Stimulated activated CD8-positive, alpha-beta memory T cell treated with anti-CD3 and anti-CD28 coated beads, Interleukin-4, amount 100 ng/mL, for 4 hours (primary cell): ENCODE results near the gene CBLB.

Source experiments
- DNase-seq, 2 donors: peaks; one replicate each; pipeline ENCODE4 v3.0.0-alpha.2; 2020; ENCODE audit warnings: low read depth in 2 of 2, low spot score in 1 of 2

CBLB gene

GRCh38 chr3:105715372-105715771 lies 153.4 kb downstream of the CBLB start:
- no peak for DNase-seq

- no peak for DNase-seq
Observed at GRCh38 chr3:105714453-105714852, 154.4 kb downstream of the CBLB start.

GRCh38 chr3:105708980-105709379 lies 159.8 kb downstream of the CBLB start:
- DNase-seq = no peak

GRCh38 chr3:105707009-105707408 lies 161.8 kb downstream of the CBLB start:
- no peak for DNase-seq

- no peak for DNase-seq
Observed at GRCh38 chr3:105704726-105705410, 163.9 kb downstream of the CBLB start.

- DNase-seq = no peak
Observed at GRCh38 chr3:105700575-105700974, 168.2 kb downstream of the CBLB start.

- no peak for DNase-seq
Observed at GRCh38 chr3:105691633-105692032, 177.2 kb downstream of the CBLB start.

- no peak for DNase-seq
Observed at GRCh38 chr3:105691053-105691452, 177.8 kb downstream of the CBLB start.

- DNase-seq = no peak
Observed at GRCh38 chr3:105688821-105689220, 180.0 kb downstream of the CBLB start.

- no peak for DNase-seq
Observed at GRCh38 chr3:105686278-105686897, 182.4 kb downstream of the CBLB start.

- no peak for DNase-seq
Observed at GRCh38 chr3:105679951-105680350, 188.9 kb downstream of the CBLB start.

GRCh38 chr3:105678017-105678416 lies 190.8 kb downstream of the CBLB start:
- DNase-seq = no peak

GRCh38 chr3:105676621-105677300 lies 192.1 kb downstream of the CBLB start:
- DNase-seq = no peak

GRCh38 chr3:105674437-105675065 lies 194.3 kb downstream of the CBLB start:
- no peak for DNase-seq

GRCh38 chr3:105672996-105673395 lies 195.8 kb downstream of the CBLB start:
- DNase-seq = no peak

- DNase-seq = no peak
Observed at GRCh38 chr3:105662306-105662705, 206.5 kb downstream of the CBLB start.

GRCh38 chr3:105661461-105661860 lies 207.4 kb downstream of the CBLB start:
- DNase-seq = no peak

GRCh38 chr3:105656651-105657504 lies 211.9 kb downstream of the CBLB start:
- DNase-seq = no peak

- DNase-seq = no peak
Observed at GRCh38 chr3:105653868-105654267, 214.9 kb downstream of the CBLB start.

GRCh38 chr3:105653166-105653565 lies 215.6 kb downstream of the CBLB start:
- no peak for DNase-seq

- no peak for DNase-seq
Observed at GRCh38 chr3:105649480-105649879, 219.3 kb downstream of the CBLB start.
